A549 (cell line): ENCODE data around the gene SEC16A.
"Not testable (repeated sequence)": the region's sequence is repeated elsewhere in the genome, so short reads cannot be mapped to it uniquely, and the experiment has no call there.

Source experiments
- BHLHE40 ChIP-seq: IDR thresholded peaks from 2 replicates; pipeline ENCODE4 v1.6.1; 2012; ENCODE audit warnings: low read depth, low read length, inconsistent platforms
- EHMT2 ChIP-seq: fragments of 200-600 bp; sonication (generic); IDR thresholded peaks from 2 replicates; pipeline ENCODE4 v1.6.1; 2016; ENCODE audit warnings: antibody characterized with exemption, low read depth, mild to moderate bottlenecking, moderate library complexity
- ESRRA ChIP-seq: fragments of 150-350 bp; IDR thresholded peaks from 2 replicates; pipeline ENCODE4 v1.6.1; 2014; ENCODE audit warnings: mild to moderate bottlenecking, low read length, borderline replicate concordance
- NPAS2 ChIP-seq: fragments of 250-450 bp; sonication (Bioruptor Pico); IDR thresholded peaks from 2 replicates; pipeline ENCODE4 v1.8.0; 2022; ENCODE audit warnings: mild to moderate bottlenecking, moderate library complexity, borderline replicate concordance
- POLR2A ChIP-seq: IDR thresholded peaks from 2 replicates; pipeline ENCODE4 v1.6.1; 2012; ENCODE audit warnings: mild to moderate bottlenecking, low read length
- SMC3 ChIP-seq: fragments of >200 bp; sonication (Bioruptor Twin); formaldehyde crosslinking; IDR thresholded peaks from 3 replicates; pipeline ENCODE4 v1.6.1; 2018; ENCODE audit warnings: inconsistent platforms
- TF ChIP-seq, protein P1 (sequence below): fragments of 450-650 bp; IDR thresholded peaks from 2 replicates; pipeline ENCODE4 v1.6.1; 2014; ENCODE audit warnings: antibody characterized with exemption
- TF ChIP-seq, protein P2 (sequence below): fragments of >200 bp; sonication (Bioruptor Twin); formaldehyde crosslinking; IDR thresholded peaks from 3 replicates; pipeline ENCODE4 v1.5.1; 2016
- TF ChIP-seq, protein P3 (sequence below): fragments of 200-600 bp; sonication (generic); IDR thresholded peaks from 2 replicates; pipeline ENCODE4 v1.6.1; 2016; ENCODE audit warnings: antibody characterized with exemption, mild to moderate bottlenecking, moderate library complexity

- TF ChIP-seq POLR2A; EHMT2; ESRRA; NPAS2 (CRISPR knock-in tag); SMC3; BHLHE40: not testable (repeated sequence)
- TF ChIP-seq, protein P1, sequence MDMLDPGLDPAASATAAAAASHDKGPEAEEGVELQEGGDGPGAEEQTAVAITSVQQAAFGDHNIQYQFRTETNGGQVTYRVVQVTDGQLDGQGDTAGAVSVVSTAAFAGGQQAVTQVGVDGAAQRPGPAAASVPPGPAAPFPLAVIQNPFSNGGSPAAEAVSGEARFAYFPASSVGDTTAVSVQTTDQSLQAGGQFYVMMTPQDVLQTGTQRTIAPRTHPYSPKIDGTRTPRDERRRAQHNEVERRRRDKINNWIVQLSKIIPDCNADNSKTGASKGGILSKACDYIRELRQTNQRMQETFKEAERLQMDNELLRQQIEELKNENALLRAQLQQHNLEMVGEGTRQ: not testable (repeated sequence)
- TF ChIP-seq, protein P2, sequence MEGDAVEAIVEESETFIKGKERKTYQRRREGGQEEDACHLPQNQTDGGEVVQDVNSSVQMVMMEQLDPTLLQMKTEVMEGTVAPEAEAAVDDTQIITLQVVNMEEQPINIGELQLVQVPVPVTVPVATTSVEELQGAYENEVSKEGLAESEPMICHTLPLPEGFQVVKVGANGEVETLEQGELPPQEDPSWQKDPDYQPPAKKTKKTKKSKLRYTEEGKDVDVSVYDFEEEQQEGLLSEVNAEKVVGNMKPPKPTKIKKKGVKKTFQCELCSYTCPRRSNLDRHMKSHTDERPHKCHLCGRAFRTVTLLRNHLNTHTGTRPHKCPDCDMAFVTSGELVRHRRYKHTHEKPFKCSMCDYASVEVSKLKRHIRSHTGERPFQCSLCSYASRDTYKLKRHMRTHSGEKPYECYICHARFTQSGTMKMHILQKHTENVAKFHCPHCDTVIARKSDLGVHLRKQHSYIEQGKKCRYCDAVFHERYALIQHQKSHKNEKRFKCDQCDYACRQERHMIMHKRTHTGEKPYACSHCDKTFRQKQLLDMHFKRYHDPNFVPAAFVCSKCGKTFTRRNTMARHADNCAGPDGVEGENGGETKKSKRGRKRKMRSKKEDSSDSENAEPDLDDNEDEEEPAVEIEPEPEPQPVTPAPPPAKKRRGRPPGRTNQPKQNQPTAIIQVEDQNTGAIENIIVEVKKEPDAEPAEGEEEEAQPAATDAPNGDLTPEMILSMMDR: not testable (repeated sequence)
- TF ChIP-seq, protein P3, sequence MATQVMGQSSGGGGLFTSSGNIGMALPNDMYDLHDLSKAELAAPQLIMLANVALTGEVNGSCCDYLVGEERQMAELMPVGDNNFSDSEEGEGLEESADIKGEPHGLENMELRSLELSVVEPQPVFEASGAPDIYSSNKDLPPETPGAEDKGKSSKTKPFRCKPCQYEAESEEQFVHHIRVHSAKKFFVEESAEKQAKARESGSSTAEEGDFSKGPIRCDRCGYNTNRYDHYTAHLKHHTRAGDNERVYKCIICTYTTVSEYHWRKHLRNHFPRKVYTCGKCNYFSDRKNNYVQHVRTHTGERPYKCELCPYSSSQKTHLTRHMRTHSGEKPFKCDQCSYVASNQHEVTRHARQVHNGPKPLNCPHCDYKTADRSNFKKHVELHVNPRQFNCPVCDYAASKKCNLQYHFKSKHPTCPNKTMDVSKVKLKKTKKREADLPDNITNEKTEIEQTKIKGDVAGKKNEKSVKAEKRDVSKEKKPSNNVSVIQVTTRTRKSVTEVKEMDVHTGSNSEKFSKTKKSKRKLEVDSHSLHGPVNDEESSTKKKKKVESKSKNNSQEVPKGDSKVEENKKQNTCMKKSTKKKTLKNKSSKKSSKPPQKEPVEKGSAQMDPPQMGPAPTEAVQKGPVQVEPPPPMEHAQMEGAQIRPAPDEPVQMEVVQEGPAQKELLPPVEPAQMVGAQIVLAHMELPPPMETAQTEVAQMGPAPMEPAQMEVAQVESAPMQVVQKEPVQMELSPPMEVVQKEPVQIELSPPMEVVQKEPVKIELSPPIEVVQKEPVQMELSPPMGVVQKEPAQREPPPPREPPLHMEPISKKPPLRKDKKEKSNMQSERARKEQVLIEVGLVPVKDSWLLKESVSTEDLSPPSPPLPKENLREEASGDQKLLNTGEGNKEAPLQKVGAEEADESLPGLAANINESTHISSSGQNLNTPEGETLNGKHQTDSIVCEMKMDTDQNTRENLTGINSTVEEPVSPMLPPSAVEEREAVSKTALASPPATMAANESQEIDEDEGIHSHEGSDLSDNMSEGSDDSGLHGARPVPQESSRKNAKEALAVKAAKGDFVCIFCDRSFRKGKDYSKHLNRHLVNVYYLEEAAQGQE: not testable (repeated sequence)
These were observed 57.5 kb downstream of the SEC16A start for GRCh38 chr9:136425367-136425766.
